HCT116 (cell line): ENCODE data around the gene SMOC1. TPM values are rescaled to one million over a fixed set of nuclear protein-coding genes. Genes with fewer than 3 reads are reported as not detected.

Experiments used
- ATAC-seq: fragments of 200-7000 bp; cut with Tn5 transposase; 2 replicates; pipeline ENCODE4 v1.9.1; 2020; ENCODE audit warnings: mild to moderate bottlenecking, moderate library complexity
- BruUV-seq: library from RNA; stranded (reverse); fragments of 400-500 nt; replicated peaks from 2 replicates; lab custom pipeline; 2021; lab: Mats Ljungman, UMichigan
- CTCF ChIA-PET: fragments of 300-600 bp; sonication (Branson Sonifier 250); formaldehyde crosslinking; loops from one replicate; lab custom pipeline; 2021; ENCODE audit warnings: antibody characterized with exemption; lab: Charles Lee
- POLR2A ChIA-PET: fragments of 300-600, 350-600 bp; sonication (Branson Sonifier 250); formaldehyde crosslinking; loops from one replicate; lab custom pipeline; 2021; ENCODE audit warnings: antibody characterized with exemption; lab: Charles Lee
- RAD21 ChIA-PET, 2 experiments: fragments of 300-600 bp; sonication (Branson Sonifier 250); formaldehyde crosslinking; loops; one replicate each; lab custom pipeline; 2023; ENCODE audit warnings: low total read pairs in 2 of 2; ENCODE audit not compliant: uncharacterized antibody in 2 of 2, unreplicated experiment in 2 of 2, low non-redundant PET in 1 of 2; lab: Charles Lee
- DNase-seq: peaks from one replicate; pipeline ENCODE4 v3.0.0-alpha.2; 2010; ENCODE audit warnings: low read depth, low spot score
- H2AFZ ChIP-seq: fragments of 200-600 bp; shearing (Covaris generic), sonication (generic); 2 replicates; pipeline ENCODE4 v1.6.1; 2017; ENCODE audit warnings: low read depth, mixed run types, mixed read lengths, antibody characterized with exemption, low read length; ENCODE audit not compliant: poor library complexity, severe bottlenecking
- H3K27ac ChIP-seq: 2 replicates; pipeline ENCODE4 v1.5.1; 2012; ENCODE audit warnings: low read depth, low read length
- H3K27me3 ChIP-seq: fragments of 200-600 bp; sonication (generic); 2 replicates; pipeline ENCODE4 v1.6.1; 2016; ENCODE audit warnings: mixed run types, low read length, mixed read lengths; ENCODE audit not compliant: insufficient read depth
- H3K36me3 ChIP-seq, 2 experiments: fragments of 200-500 bp in 1 of 2; fragments of 200-600 bp in 1 of 2; sonication (Bioruptor generic) in 1 of 2; sonication (generic) in 1 of 2; 2 replicates each; pipeline versions ENCODE4 v1.5.1 to v1.6.1; 2014 to 2016; ENCODE audit warnings: low read length in 2 of 2, inconsistent platforms in 1 of 2, mixed read lengths in 1 of 2, mixed run types in 1 of 2; ENCODE audit not compliant: insufficient read depth in 2 of 2, control insufficient read depth in 1 of 2
- H3K4me1 ChIP-seq, 2 experiments: fragments of 200-600 bp in 1 of 2; sonication (generic) in 1 of 2; 2 replicates each; pipeline versions ENCODE4 v1.5.1 to v1.6.1; 2012 to 2017; ENCODE audit warnings: low read length in 2 of 2, inconsistent platforms in 1 of 2, mild to moderate bottlenecking in 1 of 2, mixed read lengths in 1 of 2, mixed run types in 1 of 2, moderate library complexity in 1 of 2; ENCODE audit not compliant: insufficient read depth in 2 of 2, control insufficient read depth in 1 of 2
- H3K4me2 ChIP-seq: fragments of 200-600 bp; sonication (generic); 2 replicates; pipeline ENCODE4 v1.6.1; 2017; ENCODE audit warnings: mixed run types, low read length, mixed read lengths
- H3K4me3 ChIP-seq, 2 experiments: fragments of 200-600 bp in 1 of 2; sonication (generic) in 1 of 2; replicated peaks in 1 of 2; 2 replicates each; pipeline ENCODE4 v1.5.1; 2011 to 2016; ENCODE audit warnings: low read length in 2 of 2, control low read depth in 1 of 2, low read depth in 1 of 2, mild to moderate bottlenecking in 1 of 2, mixed read lengths in 1 of 2, mixed run types in 1 of 2
- H3K79me2 ChIP-seq: fragments of 200-600 bp; sonication (generic); 2 replicates; pipeline ENCODE4 v1.6.1; 2017; ENCODE audit warnings: mild to moderate bottlenecking, mixed run types, low read length, moderate library complexity, mixed read lengths; ENCODE audit not compliant: insufficient read depth
- H3K9ac ChIP-seq: fragments of 200-600 bp; sonication (generic); 2 replicates; pipeline ENCODE4 v1.6.1; 2016; ENCODE audit warnings: low read length, mixed read lengths
- H3K9me2 ChIP-seq: fragments of 200-600 bp; sonication (generic), shearing (Covaris generic); 2 replicates; pipeline ENCODE4 v1.6.1; 2017; ENCODE audit warnings: mixed run types, mild to moderate bottlenecking, moderate library complexity; ENCODE audit not compliant: insufficient read depth
- H3K9me3 ChIP-seq, 2 experiments: fragments of 200-500 bp in 1 of 2; fragments of 200-600 bp in 1 of 2; sonication (Bioruptor generic) in 1 of 2; sonication (generic) in 1 of 2; 2 replicates each; pipeline ENCODE4 v1.6.1; 2014 to 2017; ENCODE audit warnings: low read length in 2 of 2, mixed read lengths in 2 of 2, inconsistent platforms in 1 of 2, low read depth in 1 of 2, mild to moderate bottlenecking in 1 of 2, mixed run types in 1 of 2, moderate library complexity in 1 of 2; ENCODE audit not compliant: control insufficient read depth in 1 of 2, insufficient read depth in 1 of 2
- H4K20me1 ChIP-seq: fragments of 200-600 bp; sonication (generic), shearing (Covaris generic); 2 replicates; pipeline ENCODE4 v1.6.1; 2017; ENCODE audit warnings: mixed run types, mild to moderate bottlenecking, moderate library complexity; ENCODE audit not compliant: insufficient read depth
- CEBPB ChIP-seq: IDR thresholded peaks from 2 replicates; pipeline ENCODE4 v1.6.1; 2012; ENCODE audit warnings: low read depth
- CTCF ChIP-seq, 3 experiments: fragments of 200-600 bp in 1 of 3; sonication (generic) in 1 of 3; IDR thresholded peaks in 2 of 3; conservative IDR thresholded peaks in 1 of 3; 2 replicates each; pipeline ENCODE4 v1.5.1; 2012 to 2017; ENCODE audit warnings: low read depth in 2 of 3, low read length in 2 of 3, antibody characterized with exemption in 1 of 3, borderline replicate concordance in 1 of 3, control low read depth in 1 of 3, mild to moderate bottlenecking in 1 of 3, mixed read lengths in 1 of 3, mixed run types in 1 of 3, moderate library complexity in 1 of 3; ENCODE audit not compliant: insufficient read depth in 1 of 3
- ELF1 ChIP-seq: IDR thresholded peaks from 2 replicates; pipeline ENCODE4 v1.6.1; 2012; ENCODE audit warnings: low read depth, borderline replicate concordance
- JUND ChIP-seq: IDR thresholded peaks from 2 replicates; pipeline ENCODE4 v1.6.1; 2012
- MAX ChIP-seq: IDR thresholded peaks from 2 replicates; pipeline ENCODE4 v1.6.1; 2012
- POLR2A ChIP-seq: IDR thresholded peaks from 2 replicates; pipeline ENCODE4 v1.7.0; 2011; ENCODE audit warnings: borderline replicate concordance; ENCODE audit not compliant: insufficient read depth, insufficient read length; ENCODE audit errors: extremely low read depth
- POLR2AphosphoS5 ChIP-seq: IDR thresholded peaks from 2 replicates; pipeline ENCODE4 v1.6.1; 2011; ENCODE audit warnings: mild to moderate bottlenecking, low read depth, low read length, moderate library complexity
- RAD21 ChIP-seq: IDR thresholded peaks from 2 replicates; pipeline ENCODE4 v1.6.1; 2012; ENCODE audit warnings: low read depth, mild to moderate bottlenecking
- REST ChIP-seq: IDR thresholded peaks from 2 replicates; pipeline ENCODE4 v1.6.1; 2012; ENCODE audit warnings: low read depth
- SP1 ChIP-seq: IDR thresholded peaks from 2 replicates; pipeline ENCODE4 v1.6.1; 2012; ENCODE audit warnings: low read depth
- ZBTB33 ChIP-seq: IDR thresholded peaks from 2 replicates; pipeline ENCODE4 v1.6.1; 2011; ENCODE audit warnings: mild to moderate bottlenecking, low read length, moderate library complexity; ENCODE audit not compliant: insufficient replicate concordance; ENCODE audit errors: extremely low read depth
- ZFX ChIP-seq: fragments of 450-650 bp; IDR thresholded peaks from 2 replicates; pipeline ENCODE4 v1.6.1; 2017
- ZNF274 ChIP-seq: fragments of 200-500 bp; sonication (Bioruptor generic); IDR thresholded peaks from 2 replicates; pipeline ENCODE4 v1.6.1; 2014; ENCODE audit warnings: mild to moderate bottlenecking, low read depth, low read length, inconsistent platforms
- intact Hi-C: fragments of 100-400 bp; cut with micrococcal nuclease; formaldehyde crosslinking; loops from 2 replicates; pipeline ENCODE4 v1.10.0; 2022
- total RNA-seq: library from RNA; stranded (reverse); gene quantifications from one replicate; pipeline ENCODE4 v1.2.1, GENCODE V29; 2021; ENCODE audit not compliant: unreplicated experiment
- TF ChIP-seq, protein P1 (sequence below): IDR thresholded peaks from 2 replicates; pipeline ENCODE4 v1.6.1; 2012

The SMOC1 gene
- total RNA-seq, 1 experiment from 2014 or later, result not detected

GRCh38 chr14:69910871-69911270 is 31.7 kb downstream of the SMOC1 start:
- TF ChIP-seq POLR2AphosphoS5, result no peak
- no peak for TF ChIP-seq JUND
- no peak for TF ChIP-seq RAD21
- TF ChIP-seq CTCF (IDR thresholded peaks at IDR 0.05 in 2 of 3, conservative IDR thresholded peaks at IDR 0.05 in 1 of 3; ENCODE audit: borderline replicate concordance in 1 of 3, insufficient read depth in 1 of 3, low read depth in 2 of 3, low read length in 2 of 3), result no peak
- no peak for TF ChIP-seq ZNF274
- no peak for TF ChIP-seq POLR2A
- H3K27me3 ChIP-seq, result peaks cover 56% of the 10 kb centered on the region
- no peak for DNase-seq
- ChIA-PET RAD21 (no interaction called here), CTCF (no interaction called here), POLR2A (no interaction called here)
- no peaks in the 10 kb centered on the region for H4K20me1 ChIP-seq
- no peak for ATAC-seq
- no peak overlapping the region for H3K4me3 ChIP-seq
- no peaks in the 10 kb centered on the region for H3K4me1 ChIP-seq
- H3K9me3 ChIP-seq, result no peaks in the 10 kb centered on the region
- H3K9me2 ChIP-seq, result no peaks in the 10 kb centered on the region
- no peak overlapping the region for H2AFZ ChIP-seq
- H3K79me2 ChIP-seq, result no peaks in the 10 kb centered on the region
- H3K9ac ChIP-seq, result no peak overlapping the region
- no peak overlapping the region for H3K4me2 ChIP-seq
- H3K27ac ChIP-seq, result no peak overlapping the region
- no TSS peak for BruUV-seq
- H3K36me3 ChIP-seq, result no peaks in the 10 kb centered on the region
- intact Hi-C loops, result no loop called here

- H3K36me3 ChIP-seq, result no peaks in the 10 kb centered on the region
- no peaks in the 10 kb centered on the region for H3K4me1 ChIP-seq
- no peaks in the 10 kb centered on the region for H3K79me2 ChIP-seq
- H3K27ac ChIP-seq, result no peak overlapping the region
- DNase-seq (no peak), ATAC-seq (no peak)
- no peaks in the 10 kb centered on the region for H4K20me1 ChIP-seq
- RAD21 ChIA-PET, result no interaction called here
- POLR2A ChIA-PET, result no interaction called here
- no peaks in the 10 kb centered on the region for H3K9me3 ChIP-seq
- CTCF ChIA-PET, result no interaction called here
- no peak overlapping the region for H2AFZ ChIP-seq
- intact Hi-C loops, result no loop called here
- no peaks in the 10 kb centered on the region for H3K9me2 ChIP-seq
- no peak overlapping the region for H3K4me3 ChIP-seq
- BruUV-seq, result no TSS peak
- H3K27me3 ChIP-seq, result peaks cover 54% of the 10 kb centered on the region
- H3K9ac ChIP-seq, result no peak overlapping the region
- no peak overlapping the region for H3K4me2 ChIP-seq
- TF ChIP-seq REST, result no peak
- TF ChIP-seq ZNF274, result no peak
- TF ChIP-seq, protein P1, sequence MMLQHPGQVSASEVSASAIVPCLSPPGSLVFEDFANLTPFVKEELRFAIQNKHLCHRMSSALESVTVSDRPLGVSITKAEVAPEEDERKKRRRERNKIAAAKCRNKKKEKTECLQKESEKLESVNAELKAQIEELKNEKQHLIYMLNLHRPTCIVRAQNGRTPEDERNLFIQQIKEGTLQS, result no peak
- TF ChIP-seq JUND, result no peak
- TF ChIP-seq POLR2AphosphoS5, result no peak
- no peak for TF ChIP-seq ZBTB33
- no peak for TF ChIP-seq MAX
- TF ChIP-seq ZFX, result no peak
- no peak for TF ChIP-seq ELF1
- TF ChIP-seq SP1, result no peak
- TF ChIP-seq CEBPB, result no peak
Observed at GRCh38 chr14:69913686-69914085, 34.5 kb downstream of the SMOC1 start.
